ENCODE measurements around the gene FOXK2. TPM values are rescaled to one million over a fixed set of nuclear protein-coding genes. Genes with fewer than 3 reads are reported as not detected.

Gene FOXK2
- total and polyA plus RNA-seq, 2 of the 8 experiments (the other 6 are each of a cell fraction or from before 2014, with no cell fraction given): 34.7 to 64.9 TPM

- TF ChIP-seq CHD7 (IDR thresholded peaks at IDR 0.05; ENCODE audit: insufficient replicate concordance, low read length): no peak
- no peak for TF ChIP-seq BACH1 (IDR thresholded peaks at IDR 0.05; ENCODE audit: low read length)
- no peak for TF ChIP-seq HDAC6 (IDR thresholded peaks at IDR 0.05; ENCODE audit: low read depth, low read length)
- TF ChIP-seq RFX5 (IDR thresholded peaks at IDR 0.05; ENCODE audit: borderline replicate concordance, low read depth, low read length): no peak
Measured at GRCh38 chr17:82479602-82480001, 39.9 kb upstream of the FOXK2 start (continued).
